ENCODE data around the gene CD3E. TPM values are rescaled to one million over a fixed set of nuclear protein-coding genes. Genes with fewer than 3 reads are reported as not detected.
A peak's percentile ranks its signal among the peaks of the same experiment; 100 is the strongest.

The CD3E gene
- total RNA-seq, 1 donor from 2014 or later: 9.9 TPM

DNA sequence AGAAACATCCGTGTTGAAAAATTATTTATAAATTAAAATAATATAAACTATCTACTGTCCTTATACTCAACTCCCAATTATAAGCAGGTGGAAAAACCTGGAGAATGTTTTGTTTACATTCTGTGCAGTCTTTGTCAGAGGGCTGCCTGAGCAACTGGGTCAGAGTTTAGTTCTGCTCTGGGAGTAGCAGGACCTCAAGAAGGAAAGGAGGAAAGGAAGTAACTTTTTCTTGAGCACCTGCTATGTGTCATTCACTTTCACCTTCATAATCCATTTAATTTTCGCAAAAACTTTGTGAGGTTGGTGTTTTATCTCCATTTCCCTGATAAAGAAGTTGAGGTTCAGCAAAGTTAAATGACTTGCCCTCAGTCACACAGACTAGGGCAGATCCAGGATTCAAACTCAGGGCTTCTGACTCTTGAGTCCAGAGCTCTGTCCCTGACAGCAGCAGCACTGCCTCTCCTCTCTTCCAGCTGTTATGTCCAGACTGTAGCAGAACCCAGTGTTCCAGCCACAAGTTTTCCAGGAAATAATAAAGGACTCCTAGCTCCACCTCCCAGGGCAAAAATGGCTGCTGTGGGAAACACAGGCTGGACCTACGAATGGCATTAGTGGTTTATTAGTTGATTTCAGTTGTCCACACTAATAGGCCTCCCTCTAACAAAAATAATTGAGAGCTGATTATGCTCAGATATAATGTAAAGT, 6.4 kb downstream of the CD3E start:
- ATAC-seq: no peak
- no peaks in the 10 kb centered on the region for H3K9me3 ChIP-seq

DNA sequence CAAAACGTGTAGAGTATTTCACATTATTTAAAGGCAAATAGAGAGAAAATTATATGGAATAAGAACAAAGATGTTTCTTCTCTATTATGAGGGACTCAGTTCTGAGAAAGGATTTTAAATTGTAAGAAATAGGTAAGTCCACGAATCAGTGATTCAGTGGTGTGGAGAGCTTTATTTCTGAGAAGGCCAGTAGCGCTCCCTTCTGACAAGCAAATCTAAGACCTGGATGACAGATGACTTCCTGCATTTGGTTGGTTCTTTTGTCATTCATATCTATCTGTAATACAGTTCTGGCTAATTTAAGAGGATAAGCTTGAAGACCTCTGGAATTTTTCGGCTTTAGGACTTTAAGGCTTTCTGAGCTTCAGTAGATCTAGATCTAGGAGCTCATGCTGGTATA, 7.0 kb downstream of the CD3E start:
- DNase-seq (no peak), ATAC-seq (no peak)
- Histone ChIP-seq H3K36me3 (no peaks in the 10 kb centered on the region), H3K4me3 (no peak overlapping the region), H3K27ac (no peak overlapping the region), H3K9me3 (no peaks in the 10 kb centered on the region), H3K27me3 (ENCODE audit: low read depth) (no peaks in the 10 kb centered on the region), H3K4me1 (peaks cover 14% of the 10 kb centered on the region)
- TF ChIP-seq, protein P1, sequence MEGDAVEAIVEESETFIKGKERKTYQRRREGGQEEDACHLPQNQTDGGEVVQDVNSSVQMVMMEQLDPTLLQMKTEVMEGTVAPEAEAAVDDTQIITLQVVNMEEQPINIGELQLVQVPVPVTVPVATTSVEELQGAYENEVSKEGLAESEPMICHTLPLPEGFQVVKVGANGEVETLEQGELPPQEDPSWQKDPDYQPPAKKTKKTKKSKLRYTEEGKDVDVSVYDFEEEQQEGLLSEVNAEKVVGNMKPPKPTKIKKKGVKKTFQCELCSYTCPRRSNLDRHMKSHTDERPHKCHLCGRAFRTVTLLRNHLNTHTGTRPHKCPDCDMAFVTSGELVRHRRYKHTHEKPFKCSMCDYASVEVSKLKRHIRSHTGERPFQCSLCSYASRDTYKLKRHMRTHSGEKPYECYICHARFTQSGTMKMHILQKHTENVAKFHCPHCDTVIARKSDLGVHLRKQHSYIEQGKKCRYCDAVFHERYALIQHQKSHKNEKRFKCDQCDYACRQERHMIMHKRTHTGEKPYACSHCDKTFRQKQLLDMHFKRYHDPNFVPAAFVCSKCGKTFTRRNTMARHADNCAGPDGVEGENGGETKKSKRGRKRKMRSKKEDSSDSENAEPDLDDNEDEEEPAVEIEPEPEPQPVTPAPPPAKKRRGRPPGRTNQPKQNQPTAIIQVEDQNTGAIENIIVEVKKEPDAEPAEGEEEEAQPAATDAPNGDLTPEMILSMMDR (IDR thresholded peaks at IDR 0.05): no peak
- intact Hi-C loops (cut with DNase I): no loop called here

More for the DNA sequence above, 6.4 kb downstream of the CD3E start:
- Histone ChIP-seq H3K27ac (no peak overlapping the region), H3K4me3 (no peak overlapping the region), H3K4me1 (peaks cover 8% of the 10 kb centered on the region), H3K27me3 (ENCODE audit: low read depth) (no peaks in the 10 kb centered on the region), H3K36me3 (no peaks in the 10 kb centered on the region)
- no peak for DNase-seq
- TF ChIP-seq, protein P1 (IDR thresholded peaks at IDR 0.05): no peak
- intact Hi-C loops (cut with DNase I): no loop called here

DNA sequence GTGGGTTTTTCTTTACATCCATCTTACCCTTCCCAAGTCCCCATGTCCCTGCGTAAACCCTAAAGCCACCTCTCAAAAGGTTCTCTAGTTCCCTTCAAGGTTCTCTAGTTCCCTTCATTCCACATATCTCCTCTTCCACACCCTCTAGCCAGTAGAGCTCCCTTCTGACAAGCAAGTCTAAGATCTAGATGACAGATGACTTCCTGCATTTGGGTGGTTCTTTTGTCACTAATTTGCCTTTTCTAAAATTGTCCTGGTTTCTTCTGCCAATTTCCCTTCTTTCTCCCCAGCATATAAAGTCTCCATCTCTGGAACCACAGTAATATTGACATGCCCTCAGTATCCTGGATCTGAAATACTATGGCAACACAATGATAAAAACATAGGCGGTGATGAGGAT, 7.8 kb downstream of the CD3E start:
- ATAC-seq: no peak

DNA sequence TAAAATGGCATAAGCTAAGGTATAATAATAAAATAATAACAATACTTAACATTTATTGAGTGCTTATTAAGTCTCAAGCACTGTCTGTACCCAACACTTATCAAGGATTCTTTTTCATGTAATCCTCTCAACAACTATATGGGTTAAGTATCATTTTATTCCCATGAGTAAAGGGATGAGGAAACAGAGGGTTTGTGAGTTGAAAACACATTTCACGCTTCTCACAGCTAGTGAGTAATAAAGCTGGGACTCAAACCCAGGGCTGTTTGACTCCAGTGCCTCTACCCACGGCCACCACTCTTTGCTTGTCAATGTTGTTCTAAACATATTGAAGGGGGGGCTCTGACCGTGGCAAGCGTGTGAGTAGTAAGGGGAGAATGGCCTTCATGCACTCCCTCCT, 8.7 kb downstream of the CD3E start:
- no peak overlapping the region for H3K27ac ChIP-seq
- no peak overlapping the region for H3K4me3 ChIP-seq
- TF ChIP-seq, protein P1 (IDR thresholded peaks at IDR 0.05): no peak
- no peaks in the 10 kb centered on the region for H3K9me3 ChIP-seq
- intact Hi-C loops (cut with DNase I): no loop called here
- ATAC-seq (no peak), DNase-seq (no peak)
- no peaks in the 10 kb centered on the region for H3K36me3 ChIP-seq
- H3K27me3 ChIP-seq (ENCODE audit: low read depth): no peaks in the 10 kb centered on the region
- peaks cover 31% of the 10 kb centered on the region for H3K4me1 ChIP-seq

More for the DNA sequence above, 7.8 kb downstream of the CD3E start:
- no peak overlapping the region for H3K27ac ChIP-seq
- H3K36me3 ChIP-seq: no peaks in the 10 kb centered on the region
- intact Hi-C loops (cut with DNase I): no loop called here
- no peaks in the 10 kb centered on the region for H3K27me3 ChIP-seq (ENCODE audit: low read depth)
- H3K4me1 ChIP-seq: peaks cover 22% of the 10 kb centered on the region
- DNase-seq: no peak
- TF ChIP-seq, protein P1 (IDR thresholded peaks at IDR 0.05): no peak
- H3K4me3 ChIP-seq: no peak overlapping the region
- H3K9me3 ChIP-seq: no peaks in the 10 kb centered on the region

DNA sequence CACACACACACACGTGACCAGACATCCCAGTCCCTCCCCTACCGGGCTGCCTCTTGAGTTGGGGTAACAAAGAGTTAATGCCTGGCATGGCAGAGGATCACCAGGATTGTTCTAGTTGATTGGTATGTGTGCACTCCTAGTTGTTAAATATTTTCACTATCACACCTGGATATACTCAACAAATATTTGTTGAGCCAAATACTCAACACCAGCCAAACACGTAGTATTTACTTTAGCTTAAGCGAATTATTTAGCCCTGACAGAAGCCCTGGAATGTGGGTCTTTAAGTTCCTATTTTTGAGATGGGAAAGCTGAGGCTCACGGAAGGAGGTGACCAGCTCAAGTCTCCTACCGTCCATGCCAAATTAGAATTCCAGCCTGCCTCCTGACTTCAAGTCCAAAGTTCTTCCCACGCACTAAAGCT, 10.5 kb downstream of the CD3E start:
- Histone ChIP-seq H3K4me1 (peaks cover 49% of the 10 kb centered on the region), H3K4me3 (no peak overlapping the region), H3K27ac (no peak overlapping the region), H3K9me3 (no peaks in the 10 kb centered on the region), H3K27me3 (ENCODE audit: low read depth) (no peaks in the 10 kb centered on the region), H3K36me3 (no peaks in the 10 kb centered on the region)
- TF ChIP-seq, protein P1 (IDR thresholded peaks at IDR 0.05): no peak
- intact Hi-C loops (cut with DNase I): no loop called here
- ATAC-seq (peak; percentile 22 to 63), DNase-seq (no peak)
